Activated CD8-positive, alpha-beta memory T cell treated with anti-CD3 and anti-CD28 coated beads, Interleukin-2, amount 50 U/mL, for 1 hour (primary cell): ENCODE results near the gene HPRT1.

Experiments used
- DNase-seq: peaks from one replicate; pipeline ENCODE4 v3.0.0-alpha.2; 2020; ENCODE audit errors: extremely low read depth

Gene HPRT1

DNA sequence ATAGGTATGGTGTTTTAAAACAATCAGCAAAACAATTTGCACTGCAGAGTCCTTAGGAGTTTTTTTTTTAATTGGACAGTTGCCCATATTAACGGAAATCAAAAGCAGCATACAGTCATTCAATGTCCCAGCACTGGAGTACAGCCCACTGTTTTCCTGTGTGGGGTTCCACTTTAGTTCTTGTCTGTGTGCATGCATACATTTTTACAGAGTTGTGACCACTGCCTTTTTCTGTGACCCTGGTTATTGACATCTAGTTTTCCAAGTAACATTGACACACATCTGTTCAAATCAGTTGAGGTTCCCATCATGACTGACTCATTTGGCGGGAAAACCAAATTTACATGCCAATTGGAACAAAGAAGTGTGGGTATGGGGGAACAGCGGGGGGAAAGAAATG is 83.3 kb downstream of the HPRT1 start:
- DNase-seq, result no peak

DNA sequence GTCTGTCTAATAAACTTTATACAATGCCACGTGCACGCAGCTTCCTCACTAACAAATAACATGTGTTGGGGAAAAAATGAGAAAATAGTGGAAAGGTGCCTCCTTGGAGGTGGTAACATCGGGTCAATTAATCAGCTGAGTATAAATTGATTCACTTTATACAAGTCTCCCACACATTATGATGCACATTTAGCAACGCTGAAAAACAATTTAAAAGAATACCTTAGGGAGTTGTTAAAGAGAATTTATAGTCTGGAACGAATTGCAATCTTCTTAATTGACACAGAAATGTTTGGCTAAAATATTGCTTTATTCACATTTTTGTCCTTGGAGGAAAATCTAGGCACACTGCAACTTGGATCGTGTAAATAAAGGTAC is 84.2 kb downstream of the HPRT1 start:
- DNase-seq, result no peak

DNA sequence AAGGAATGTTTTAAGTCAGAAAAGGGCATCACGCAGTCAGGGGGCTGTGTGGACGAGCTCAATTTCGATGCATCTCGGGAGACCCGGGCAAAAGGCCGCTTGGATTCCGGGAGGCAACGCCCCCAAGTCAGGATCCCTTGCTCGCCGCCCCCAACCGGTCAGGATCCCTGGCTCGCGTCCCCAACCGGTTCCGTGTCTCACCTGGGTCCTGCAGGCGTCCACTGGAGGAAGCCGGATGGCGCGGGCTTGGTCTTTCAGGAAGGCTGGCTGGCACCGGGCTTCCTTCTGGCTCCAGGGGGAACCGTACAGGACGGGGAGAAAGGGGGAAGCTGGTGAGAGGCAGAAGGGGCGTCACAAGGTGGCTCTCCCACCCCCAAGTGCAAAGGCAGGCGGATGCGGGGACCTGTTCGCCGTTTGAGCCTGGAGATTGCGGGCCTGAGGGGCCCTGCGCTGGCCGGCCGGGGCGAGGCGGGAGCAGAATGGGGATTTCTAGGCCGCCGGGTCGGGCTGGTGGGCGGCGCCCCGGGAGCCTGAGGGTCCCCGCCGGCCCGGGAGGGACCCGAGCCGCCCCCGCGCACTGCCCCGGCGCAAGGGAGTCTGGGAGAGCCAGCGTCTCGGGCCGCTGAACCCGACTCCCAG is 84.7 kb downstream of the HPRT1 start:
- DNase-seq, result no peak

GRCh38 chrX:134545510-134545909 is 85.5 kb downstream of the HPRT1 start:
- no peak for DNase-seq

GRCh38 chrX:134546187-134546586 is 86.2 kb downstream of the HPRT1 start:
- DNase-seq, result no peak

DNA sequence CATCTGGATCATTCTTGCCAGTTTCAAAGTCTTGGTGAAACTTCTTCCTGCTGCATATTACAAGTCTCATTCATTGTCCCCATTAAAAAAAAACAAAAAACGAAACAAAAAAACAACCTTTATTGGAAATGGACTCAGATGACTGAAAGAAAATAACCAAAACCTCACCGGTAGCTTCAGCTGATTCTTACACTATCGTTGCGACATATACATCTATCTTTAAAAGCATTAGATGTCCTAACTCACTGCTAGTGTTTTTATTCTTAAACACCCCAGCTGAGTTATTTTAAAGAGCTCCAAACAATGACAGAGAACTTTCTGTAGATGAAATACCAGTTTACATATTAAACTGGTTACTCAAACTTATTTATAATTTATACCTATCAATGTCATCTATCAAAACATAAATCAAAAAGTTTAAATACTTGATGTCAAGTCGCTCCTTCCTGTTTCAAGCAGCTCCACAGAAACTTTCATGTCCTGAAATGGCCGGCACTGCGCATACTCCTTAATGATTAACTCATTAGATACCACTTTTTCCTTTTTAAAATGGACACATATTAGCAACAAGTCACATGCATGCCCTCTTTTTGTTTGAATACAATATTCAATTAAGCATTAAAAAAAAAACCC is 87.2 kb downstream of the HPRT1 start:
- DNase-seq, result no peak

GRCh38 chrX:134548257-134549201 is 88.6 kb downstream of the HPRT1 start:
- no peak for DNase-seq
